ENCODE results near the gene PCGF1. TPM values are rescaled to one million over a fixed set of nuclear protein-coding genes. Genes with fewer than 3 reads are reported as not detected.

PCGF1 gene
- total and polyA plus RNA-seq, 2 of the 8 experiments (the other 6 are each of a cell fraction or from before 2014, with no cell fraction given) = 10.0 to 23.7 TPM

DNA sequence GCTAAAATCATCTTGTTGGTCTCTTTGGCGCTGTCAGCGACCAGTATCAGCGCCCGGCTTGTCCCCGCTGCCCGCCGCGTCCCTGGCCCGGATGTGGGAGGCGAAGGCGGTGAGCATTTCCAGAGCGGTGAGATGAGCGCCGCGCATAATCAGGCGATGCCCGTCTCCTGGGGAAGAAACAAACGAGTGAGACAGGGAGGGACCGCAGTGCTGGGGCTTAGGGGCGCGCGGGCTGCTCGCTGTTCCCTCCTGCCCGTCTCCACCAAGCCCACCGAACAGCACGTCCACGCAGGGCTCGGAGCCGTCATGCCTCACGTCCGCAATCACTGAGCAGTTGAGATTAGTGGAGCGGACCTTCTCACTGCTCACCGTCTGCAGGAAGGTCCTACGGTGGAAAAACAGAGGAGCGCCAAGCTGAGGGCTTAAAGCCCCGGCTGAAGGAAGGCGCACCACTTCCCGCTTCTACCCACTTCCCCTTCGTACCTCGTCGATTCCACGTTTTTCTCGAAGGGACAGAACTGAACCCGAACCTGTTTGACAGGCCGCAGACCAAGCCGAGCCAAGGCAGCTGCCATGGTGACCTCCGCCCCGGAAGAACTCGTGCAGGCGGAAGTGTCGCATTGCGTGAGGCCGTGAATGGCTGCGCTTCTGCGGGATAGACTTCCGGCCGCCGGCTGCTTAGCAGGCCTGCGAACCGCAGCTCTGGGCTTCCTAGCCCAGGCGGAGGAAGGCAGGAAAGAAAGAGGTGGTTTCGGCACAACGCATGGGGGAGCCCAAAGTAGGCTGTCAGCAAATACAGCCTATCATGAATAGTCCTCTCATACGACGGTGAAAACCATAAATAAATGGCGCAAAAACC is 35.2 kb downstream of the PCGF1 start, which contains the start of gene MRPL53 (continued):
- TF ChIP-seq KDM1A (IDR thresholded peaks at IDR 0.05; ENCODE audit: borderline replicate concordance, low read length) = no peak
- TF ChIP-seq, protein P1, sequence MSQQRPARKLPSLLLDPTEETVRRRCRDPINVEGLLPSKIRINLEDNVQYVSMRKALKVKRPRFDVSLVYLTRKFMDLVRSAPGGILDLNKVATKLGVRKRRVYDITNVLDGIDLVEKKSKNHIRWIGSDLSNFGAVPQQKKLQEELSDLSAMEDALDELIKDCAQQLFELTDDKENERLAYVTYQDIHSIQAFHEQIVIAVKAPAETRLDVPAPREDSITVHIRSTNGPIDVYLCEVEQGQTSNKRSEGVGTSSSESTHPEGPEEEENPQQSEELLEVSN (IDR thresholded peaks at IDR 0.05) = 0 out of 2 replicates have a peak, but pooled peaks have one; percentile 48
- TF ChIP-seq, protein P2, sequence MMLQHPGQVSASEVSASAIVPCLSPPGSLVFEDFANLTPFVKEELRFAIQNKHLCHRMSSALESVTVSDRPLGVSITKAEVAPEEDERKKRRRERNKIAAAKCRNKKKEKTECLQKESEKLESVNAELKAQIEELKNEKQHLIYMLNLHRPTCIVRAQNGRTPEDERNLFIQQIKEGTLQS (IDR thresholded peaks at IDR 0.05; ENCODE audit: insufficient read depth, low read depth, low read length) = no peak
- no peak for TF ChIP-seq HDAC6 (IDR thresholded peaks at IDR 0.05; ENCODE audit: low read depth, low read length)
- peak; percentile 65; the same call in 1 of the 2 replicates for TF ChIP-seq ATF2 (IDR thresholded peaks at IDR 0.05; ENCODE audit: low read length)
- no peak for TF ChIP-seq BRCA1 (IDR thresholded peaks at IDR 0.05; ENCODE audit: low read depth, low read length)
- no peak for TF ChIP-seq RFX5 (IDR thresholded peaks at IDR 0.05; ENCODE audit: borderline replicate concordance, low read depth, low read length)
- TF ChIP-seq GTF2F1 (IDR thresholded peaks at IDR 0.05; ENCODE audit: borderline replicate concordance, low read depth, low read length) = peak; percentile 72; the same call in 1 of the 2 replicates
- peak; percentile 61 for TF ChIP-seq KDM4A (IDR thresholded peaks at IDR 0.05; ENCODE audit: low read depth, low read length, severe bottlenecking)
- TF ChIP-seq CREB1 (IDR thresholded peaks at IDR 0.05) = peak; percentile 78
- no peak for TF ChIP-seq EGR1 (IDR thresholded peaks at IDR 0.05; ENCODE audit: borderline replicate concordance, low read depth, low read length)
- peak; percentile 79 for TF ChIP-seq KDM5A (IDR thresholded peaks at IDR 0.05; ENCODE audit: low read length)
- 0 out of 3 replicates have a peak, but pooled peaks of 1 of the 2 experiments have one; percentile 46 for TF ChIP-seq EP300 (IDR thresholded peaks at IDR 0.05; ENCODE audit: borderline replicate concordance in 1 of 2, low read depth in 2 of 2, low read length in 2 of 2)
- TF ChIP-seq SIX5 (IDR thresholded peaks at IDR 0.05; ENCODE audit: low read depth, low read length) = no peak
- no peak; the same call in 1 of the 2 replicates for TF ChIP-seq BACH1 (IDR thresholded peaks at IDR 0.05; ENCODE audit: low read length)
- no peak for TF ChIP-seq USF2 (IDR thresholded peaks at IDR 0.05; ENCODE audit: low read length)
- TF ChIP-seq EZH2 (IDR thresholded peaks at IDR 0.05; ENCODE audit: low read depth, low read length, severe bottlenecking) = no peak
- TF ChIP-seq RXRA (IDR thresholded peaks at IDR 0.05; ENCODE audit: insufficient read depth, low read depth, low read length) = no peak
- TF ChIP-seq CHD1 (IDR thresholded peaks at IDR 0.05; ENCODE audit: low read depth, low read length) = no peak
